ENCODE results near the gene PHAF1.

- no peak for TF ChIP-seq POLR2AphosphoS5 (IDR thresholded peaks at IDR 0.05; ENCODE audit: low read depth)
- TF ChIP-seq CTCF (IDR thresholded peaks at IDR 0.05; ENCODE audit: insufficient read depth, low read length), result no peak
- TF ChIP-seq SPI1 (IDR thresholded peaks at IDR 0.05; ENCODE audit: borderline replicate concordance, low read depth), result no peak
- TF ChIP-seq REST (IDR thresholded peaks at IDR 0.05; ENCODE audit: insufficient replicate concordance, low read depth), result no peak
Measured at GRCh38 chr16:67190448-67191399, 81.0 kb downstream of the PHAF1 start.

All from HL-60 (cell line).